Parathyroid adenoma (tissue), 2 donors: ENCODE results near the gene RAX2.

Experiments used
- H2AFZ ChIP-seq: fragments of 300-600 bp; sonication (generic); one replicate; pipeline ENCODE4 v1.7.0; 2017; ENCODE audit warnings: antibody characterized with exemption, mild to moderate bottlenecking
- H3K27ac ChIP-seq: fragments of 300-600 bp; sonication (generic); one replicate; pipeline ENCODE4 v1.7.0; 2017
- H3K27me3 ChIP-seq: fragments of 300-600 bp; sonication (generic); one replicate; pipeline ENCODE4 v1.7.0; 2017; ENCODE audit warnings: low read length; ENCODE audit not compliant: control insufficient read depth, insufficient read depth
- H3K36me3 ChIP-seq: fragments of 300-600 bp; sonication (generic); one replicate; pipeline ENCODE4 v1.7.0; 2017; ENCODE audit warnings: low read length; ENCODE audit not compliant: control insufficient read depth, insufficient read depth
- H3K4me1 ChIP-seq: fragments of 300-600 bp; sonication (generic); one replicate; pipeline ENCODE4 v1.7.0; 2017; ENCODE audit warnings: control low read depth
- H3K4me2 ChIP-seq: fragments of 300-600 bp; sonication (generic); one replicate; pipeline ENCODE4 v1.7.0; 2017; ENCODE audit warnings: low read length
- H3K4me3 ChIP-seq: fragments of 300-600 bp; sonication (generic); one replicate; pipeline ENCODE4 v1.7.0; 2017; ENCODE audit warnings: low read depth, low read length
- H3K79me2 ChIP-seq: fragments of 300-600 bp; sonication (generic); one replicate; pipeline ENCODE4 v1.7.0; 2017; ENCODE audit warnings: control low read depth
- H3K9ac ChIP-seq: fragments of 300-600 bp; sonication (generic); one replicate; pipeline ENCODE4 v1.7.0; 2017; ENCODE audit warnings: mild to moderate bottlenecking
- H3K9me3 ChIP-seq: fragments of 300-600 bp; sonication (generic); one replicate; pipeline ENCODE4 v1.7.0; 2017; ENCODE audit warnings: low read length; ENCODE audit not compliant: control insufficient read depth
- CTCF ChIP-seq: fragments of 300-600 bp; sonication (generic); IDR thresholded peaks from one replicate; pipeline ENCODE4 v1.7.0; 2017; ENCODE audit warnings: antibody characterized with exemption, mild to moderate bottlenecking
- donor health status: primary hyperparathyroidism.

RAX2 gene

GRCh38 chr19:3792114-3792513 lies 20.1 kb upstream of the RAX2 start:
- Histone ChIP-seq H2AFZ (no peak overlapping the region), H3K27me3 (no peaks in the 10 kb centered on the region), H3K9me3 (no peaks in the 10 kb centered on the region), H3K36me3 (no peaks in the 10 kb centered on the region), H3K4me2 (no peak overlapping the region), H3K4me3 (no peak overlapping the region), H3K4me1 (no peaks in the 10 kb centered on the region), H3K79me2 (no peaks in the 10 kb centered on the region), H3K27ac (no peak overlapping the region), H3K9ac (no peak overlapping the region)
- no peak for TF ChIP-seq CTCF

GRCh38 chr19:3790941-3791340 lies 18.9 kb upstream of the RAX2 start:
- no peaks in the 10 kb centered on the region for H3K36me3 ChIP-seq
- H3K79me2 ChIP-seq: no peaks in the 10 kb centered on the region
- H3K4me3 ChIP-seq: no peak overlapping the region
- H3K4me2 ChIP-seq: no peak overlapping the region
- no peak overlapping the region for H3K9ac ChIP-seq
- no peak overlapping the region for H2AFZ ChIP-seq
- no peaks in the 10 kb centered on the region for H3K9me3 ChIP-seq
- H3K4me1 ChIP-seq: no peaks in the 10 kb centered on the region
- no peaks in the 10 kb centered on the region for H3K27me3 ChIP-seq
- TF ChIP-seq CTCF: no peak
- no peak overlapping the region for H3K27ac ChIP-seq

GRCh38 chr19:3790209-3790734 lies 18.2 kb upstream of the RAX2 start:
- no peak for TF ChIP-seq CTCF
- H3K27ac ChIP-seq: no peak overlapping the region
- H3K36me3 ChIP-seq: no peaks in the 10 kb centered on the region
- no peak overlapping the region for H3K9ac ChIP-seq
- no peaks in the 10 kb centered on the region for H3K9me3 ChIP-seq
- H3K4me1 ChIP-seq: no peaks in the 10 kb centered on the region
- no peak overlapping the region for H2AFZ ChIP-seq
- no peaks in the 10 kb centered on the region for H3K27me3 ChIP-seq
- H3K4me3 ChIP-seq: no peak overlapping the region
- no peaks in the 10 kb centered on the region for H3K79me2 ChIP-seq
- H3K4me2 ChIP-seq: no peak overlapping the region

- Histone ChIP-seq H3K4me2 (no peak overlapping the region), H3K27me3 (no peaks in the 10 kb centered on the region), H3K79me2 (no peaks in the 10 kb centered on the region), H3K9ac (no peak overlapping the region), H3K36me3 (no peaks in the 10 kb centered on the region), H2AFZ (no peak overlapping the region), H3K27ac (no peak overlapping the region), H3K4me1 (no peaks in the 10 kb centered on the region), H3K4me3 (no peak overlapping the region), H3K9me3 (no peaks in the 10 kb centered on the region)
- TF ChIP-seq CTCF: no peak
Measured at GRCh38 chr19:3788996-3789778, 17.2 kb upstream of the RAX2 start.
